ENCODE data around the gene SHKBP1. TPM values are rescaled to one million over a fixed set of nuclear protein-coding genes. Genes with fewer than 3 reads are reported as not detected.

Gene SHKBP1
- total and polyA plus RNA-seq, 9 of the 15 experiments (the other 6 are each of a cell fraction or from before 2014, with no cell fraction given): 1.2 to 58.1 (median 22.3) TPM

GRCh38 chr19:40627486-40628279 lies 51.0 kb downstream of the SHKBP1 start (continued):
- TF ChIP-seq CLOCK (CRISPR knock-in tag; IDR thresholded peaks at IDR 0.05; ENCODE audit: borderline replicate concordance): no peak
- no peak for TF ChIP-seq MXD1 (CRISPR knock-in tag; IDR thresholded peaks at IDR 0.05; ENCODE audit: borderline replicate concordance, poor library complexity, severe bottlenecking)
- TF ChIP-seq SNRNP70 (optimal IDR thresholded peaks at IDR 0.05; ENCODE audit: low read depth, low read length): no peak
- TF ChIP-seq ZNF263 (CRISPR knock-in tag; IDR thresholded peaks at IDR 0.05; ENCODE audit: borderline replicate concordance): no peak
- TF ChIP-seq POLR3G (IDR thresholded peaks at IDR 0.05; ENCODE audit: extremely low read depth, insufficient read length, insufficient replicate concordance): no peak
- TF ChIP-seq BACH1 (tag; IDR thresholded peaks at IDR 0.05): no peak
- TF ChIP-seq MNT (conservative IDR thresholded peaks at IDR 0.05): no peak
- TF ChIP-seq PREB (CRISPR knock-in tag; IDR thresholded peaks at IDR 0.05): no peak
- TF ChIP-seq ZNF318 (IDR thresholded peaks at IDR 0.05; ENCODE audit: borderline replicate concordance in 1 of 2, low read depth in 1 of 2): no peak
- TF ChIP-seq ERF (CRISPR knock-in tag; IDR thresholded peaks at IDR 0.05): no peak

Data from K562 (cell line).